ENCODE results near the gene ATAD3C.
"Not testable (repeated sequence)": the region's sequence is repeated elsewhere in the genome, so short reads cannot be mapped to it uniquely, and the experiment has no call there.

Gene ATAD3C

GRCh38 chr1:1479547-1480487 is 30.3 kb downstream of the ATAD3C start:
- DNase-seq = no peak

DNA sequence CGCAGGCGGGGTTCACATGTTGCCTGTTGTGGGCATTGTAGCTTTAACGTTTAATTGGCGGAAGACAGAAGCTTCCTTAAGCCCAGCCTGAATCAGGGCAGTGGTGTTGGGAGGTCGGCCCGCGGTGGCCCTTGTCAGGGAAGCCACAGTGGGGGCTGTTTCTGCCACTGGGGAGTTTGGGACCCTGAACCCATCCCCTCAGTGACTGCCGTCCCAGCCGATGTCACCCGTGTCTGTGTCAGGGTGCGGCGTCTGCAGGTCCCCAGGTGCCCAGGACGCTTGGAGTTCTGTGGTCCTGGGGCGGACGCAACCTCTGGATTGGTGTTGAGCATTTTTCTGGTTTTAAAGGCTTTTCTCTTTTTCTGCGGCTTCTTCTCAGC is 31.0 kb downstream of the ATAD3C start:
- DNase-seq = not testable (repeated sequence)

DNA sequence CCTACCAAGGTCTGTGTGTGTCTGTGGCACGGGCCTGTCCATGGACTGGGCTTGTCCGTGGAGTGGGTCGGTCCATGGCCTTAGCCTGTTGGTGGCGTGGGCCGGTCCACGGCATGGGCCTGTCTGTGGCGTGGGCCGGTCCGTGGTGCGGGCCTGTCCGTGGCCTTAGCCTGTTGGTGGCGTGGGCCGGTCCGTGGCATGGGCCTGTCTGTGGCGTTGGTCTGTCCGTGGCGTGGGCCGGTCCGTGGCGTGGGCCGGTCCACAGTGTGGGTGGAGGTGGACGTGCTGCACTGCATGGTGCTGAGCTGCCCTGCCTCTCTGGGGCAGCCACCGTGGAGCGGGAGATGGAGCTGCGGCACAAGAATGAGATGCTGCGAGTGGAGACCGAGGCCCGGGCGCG is 32.3 kb downstream of the ATAD3C start:
- DNase-seq = not testable (repeated sequence)

DNA sequence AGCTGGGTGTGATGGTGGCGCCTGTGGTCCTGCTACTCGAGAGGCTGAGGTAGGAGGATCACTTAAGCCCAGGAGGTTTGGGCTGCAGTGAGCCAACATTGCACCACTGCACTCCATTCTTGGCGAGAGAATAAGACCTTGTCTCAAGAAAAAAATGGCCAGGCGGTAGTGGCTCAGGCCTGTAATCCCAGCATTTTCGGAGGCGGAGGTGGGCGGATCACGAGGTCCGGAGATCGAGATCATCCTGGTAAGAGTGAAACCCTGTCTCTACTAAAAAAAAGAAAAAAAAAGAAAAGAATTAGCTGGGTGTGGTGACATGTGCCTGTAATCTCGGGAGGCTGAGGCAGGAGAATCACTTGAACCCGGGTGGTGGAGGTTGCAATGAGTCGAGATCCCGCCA is 33.4 kb downstream of the ATAD3C start:
- DNase-seq = no peak

- no peak for DNase-seq
Measured at GRCh38 chr1:1483714-1484113, 34.2 kb downstream of the ATAD3C start.

GRCh38 chr1:1484976-1485750 is 35.7 kb downstream of the ATAD3C start:
- DNase-seq = not testable (repeated sequence)

DNA sequence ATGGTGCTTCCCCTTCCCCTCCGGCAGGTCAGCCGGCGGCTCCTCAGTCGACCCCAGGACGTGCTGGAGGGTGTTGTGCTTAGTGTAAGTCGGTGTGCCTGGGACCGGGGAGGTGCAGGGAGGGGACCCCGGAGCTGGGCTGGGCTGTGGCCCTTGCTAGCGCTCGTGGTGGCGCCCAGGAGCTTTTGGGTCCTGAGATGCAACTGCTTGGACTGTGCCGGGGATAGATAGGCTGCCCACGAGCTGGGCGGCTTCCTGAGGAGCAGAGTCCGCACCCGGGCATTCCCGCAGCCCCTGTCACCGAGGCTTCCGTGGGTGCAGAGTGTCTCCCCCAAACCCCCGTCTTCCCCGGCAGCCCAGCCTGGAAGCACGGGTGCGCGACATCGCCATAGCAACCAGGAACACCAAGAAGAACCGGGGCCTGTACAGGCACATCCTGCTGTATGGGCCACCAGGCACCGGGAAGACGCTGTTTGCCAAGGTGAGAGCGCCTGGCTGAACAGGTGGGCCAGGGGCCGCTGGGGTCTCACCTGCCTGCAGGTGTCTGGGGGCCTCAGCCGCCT is 36.3 kb downstream of the ATAD3C start:
- DNase-seq = not testable (repeated sequence)

- DNase-seq = no peak
Measured at GRCh38 chr1:1487701-1488100, 38.2 kb downstream of the ATAD3C start.

DNA sequence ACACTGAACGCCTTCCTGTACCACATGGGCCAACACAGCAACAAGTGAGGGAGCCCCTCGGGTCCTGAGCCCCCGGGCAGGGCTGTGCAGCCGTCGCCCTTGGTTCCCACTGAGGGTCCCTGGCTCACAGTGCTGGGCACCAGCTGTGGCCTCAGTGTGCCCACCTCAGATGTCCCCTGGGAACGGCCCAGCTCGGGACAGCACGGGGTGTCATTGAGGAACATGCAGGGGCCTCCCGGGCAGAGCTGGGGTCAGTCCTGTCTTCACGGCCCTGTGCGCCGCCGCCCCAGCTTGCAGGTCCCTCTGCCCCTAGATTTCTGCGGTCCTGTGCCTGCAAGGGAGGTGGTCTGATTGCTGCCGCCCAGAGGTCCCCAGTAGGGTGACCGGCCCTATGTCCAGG is 39.7 kb downstream of the ATAD3C start:
- no peak for DNase-seq

- DNase-seq = no peak
Measured at GRCh38 chr1:1489861-1490260, 40.4 kb downstream of the ATAD3C start.

DNA sequence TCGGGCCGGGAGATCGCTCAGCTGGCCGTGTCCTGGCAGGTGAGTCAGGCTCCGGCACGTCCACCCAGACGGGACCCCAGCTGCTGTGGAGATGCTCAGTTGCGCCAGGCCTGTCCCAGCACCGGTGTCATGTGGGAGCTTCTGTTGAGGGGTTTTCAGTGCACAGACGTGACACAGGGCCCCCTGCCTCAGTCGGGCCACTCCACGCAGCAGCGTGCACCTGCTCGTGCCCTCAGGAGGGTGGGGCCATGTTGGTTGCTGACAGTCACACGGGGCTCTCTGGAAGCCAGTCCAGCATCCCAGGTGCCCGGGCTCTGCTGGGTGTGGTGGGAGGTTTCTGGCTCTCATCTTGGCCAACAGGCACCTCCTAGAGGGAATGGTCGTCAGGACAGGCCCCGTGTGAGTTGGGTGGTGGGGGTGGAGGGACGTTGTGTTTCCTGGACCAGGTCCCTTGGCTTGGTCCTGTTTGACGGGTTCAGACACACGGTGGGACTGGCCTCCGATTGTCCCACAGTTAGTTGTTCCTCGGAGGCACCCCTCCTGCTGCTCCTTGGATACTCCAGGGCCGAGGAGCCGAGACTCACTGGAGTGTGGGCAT is 41.2 kb downstream of the ATAD3C start:
- no peak for DNase-seq

- no peak for DNase-seq
Measured at GRCh38 chr1:1491601-1492000, 42.1 kb downstream of the ATAD3C start.

DNA sequence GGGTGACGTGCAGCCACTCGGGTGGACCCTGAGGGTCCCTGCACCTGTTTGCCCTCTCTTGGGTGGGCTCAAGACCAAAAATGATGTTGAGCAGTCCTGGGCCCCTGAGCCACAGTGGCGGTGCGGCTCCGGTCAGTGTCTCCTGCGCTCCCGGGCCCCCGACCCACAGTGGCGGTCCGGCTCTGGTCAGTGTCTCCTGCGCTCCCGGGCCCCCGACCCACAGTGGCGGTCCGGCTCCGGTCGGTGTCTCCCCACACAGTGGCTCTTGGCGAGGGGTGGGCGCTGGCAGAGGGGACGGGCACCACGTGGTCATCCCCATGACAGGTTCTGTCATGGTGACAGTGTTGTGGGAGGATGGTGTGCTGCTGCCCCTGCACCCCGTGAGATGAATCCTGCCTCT is 44.8 kb downstream of the ATAD3C start:
- DNase-seq = not testable (repeated sequence)

- not testable (repeated sequence) for DNase-seq
Measured at GRCh38 chr1:1495461-1495975, 46.0 kb downstream of the ATAD3C start.

GRCh38 chr1:1504777-1505365 is 55.4 kb downstream of the ATAD3C start:
- DNase-seq = peak; percentile 62 to 64

DNA sequence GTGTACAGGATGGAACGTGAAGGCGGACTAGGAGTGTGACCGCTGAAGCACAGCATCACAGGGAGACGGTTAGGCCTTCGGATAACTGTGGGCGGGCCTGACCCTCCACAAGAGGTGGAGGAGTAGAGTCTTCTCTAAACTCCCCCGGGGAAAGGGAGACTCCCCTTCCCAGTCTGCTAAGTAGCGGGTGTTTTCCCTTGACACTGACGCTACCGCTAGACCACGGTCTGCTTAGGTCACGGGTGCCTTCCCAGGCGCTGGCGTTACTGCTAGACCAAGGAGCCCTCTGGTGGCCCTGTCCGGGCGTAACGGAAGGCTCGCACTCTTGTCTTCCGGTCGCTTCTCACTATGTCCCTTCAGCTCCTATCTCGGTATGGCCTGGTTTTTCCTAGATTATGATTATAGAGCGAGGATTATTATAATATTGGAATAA is 55.9 kb downstream of the ATAD3C start:
- not testable (repeated sequence) for DNase-seq

DNA sequence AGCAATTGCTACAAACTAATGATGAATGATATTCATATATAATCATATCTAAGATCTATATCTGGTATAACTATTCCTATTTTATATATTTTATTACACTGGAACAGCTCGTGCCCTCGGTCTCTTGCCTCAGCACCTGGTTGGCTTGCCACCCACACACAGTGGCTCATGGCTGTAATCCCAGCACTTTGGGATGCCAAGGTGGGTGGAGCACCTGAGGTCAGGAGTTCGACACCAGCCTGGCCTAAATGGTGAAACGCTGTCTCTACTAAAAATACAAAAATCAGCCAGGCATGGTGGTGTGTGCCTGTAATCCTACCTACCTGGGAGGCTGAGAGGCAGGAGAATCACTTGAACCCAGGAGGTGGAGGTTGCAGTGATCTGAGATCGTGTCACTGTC is 56.3 kb downstream of the ATAD3C start:
- DNase-seq = not testable (repeated sequence)

DNA sequence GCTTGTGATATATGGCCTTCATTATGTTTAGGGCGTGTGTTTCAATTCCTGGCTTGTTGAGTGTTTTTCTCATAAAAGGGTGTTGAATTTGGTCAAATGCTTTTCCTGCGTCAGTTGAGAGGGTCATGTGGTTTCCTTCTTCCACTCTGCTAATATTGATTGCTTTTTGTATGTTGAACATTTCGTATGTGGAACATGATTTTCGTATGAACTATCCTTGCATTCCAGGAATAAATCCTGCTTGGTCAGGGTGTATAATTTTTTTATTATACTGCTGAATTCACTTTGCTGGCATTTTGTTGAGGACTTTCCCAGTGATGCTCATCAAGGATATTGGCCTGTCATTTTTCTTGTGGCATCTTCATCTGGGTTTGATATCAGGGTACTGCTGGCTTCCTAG is 57.8 kb downstream of the ATAD3C start:
- DNase-seq = no peak

- not testable (repeated sequence) for DNase-seq
Measured at GRCh38 chr1:1508775-1509464, 59.4 kb downstream of the ATAD3C start.

DNA sequence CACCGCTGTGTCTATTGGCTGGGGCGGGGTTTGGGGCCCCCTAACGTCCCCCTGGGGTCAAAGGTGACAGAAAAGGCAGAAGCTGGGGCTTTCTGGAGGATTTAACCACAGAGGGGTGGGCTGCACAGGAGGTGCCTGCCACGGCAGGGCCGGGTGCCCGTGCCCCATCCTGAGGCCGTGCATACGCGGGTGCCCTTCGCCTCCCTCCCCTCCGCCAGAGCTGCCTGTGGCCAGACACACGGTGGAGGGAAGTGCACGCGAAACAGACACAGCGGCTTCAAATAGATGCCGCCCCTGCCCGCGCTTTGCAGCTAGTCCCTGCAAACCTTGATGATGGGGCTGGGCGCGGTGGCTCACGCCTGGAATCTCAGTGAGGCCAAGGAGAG is 60.0 kb downstream of the ATAD3C start:
- DNase-seq = not testable (repeated sequence)

GRCh38 chr1:1510912-1511532 is 61.5 kb downstream of the ATAD3C start:
- no peak for DNase-seq
